Nephron progenitor cell (in vitro differentiated cells): ENCODE results near the gene OR51S1.

Experiments used
- DNase-seq: peaks from one replicate; pipeline ENCODE4 v3.0.0; 2021
- H3K27ac Mint-ChIP-seq: 2 replicates; pipeline ENCODE4 v1.8.0; 2021; ENCODE audit warnings: mild to moderate bottlenecking, moderate library complexity, mixed read lengths
- H3K27me3 Mint-ChIP-seq: 2 replicates; pipeline ENCODE4 v1.8.0; 2021; ENCODE audit warnings: mild to moderate bottlenecking, low read depth, mixed read lengths; ENCODE audit not compliant: poor library complexity
- H3K36me3 Mint-ChIP-seq: 2 replicates; pipeline ENCODE4 v1.8.0; 2021; ENCODE audit warnings: low read depth, mixed read lengths
- H3K4me1 Mint-ChIP-seq: 2 replicates; pipeline ENCODE4 v1.8.0; 2021; ENCODE audit warnings: mixed read lengths
- H3K4me3 Mint-ChIP-seq: 2 replicates; pipeline ENCODE4 v1.8.0; 2021; ENCODE audit warnings: mild to moderate bottlenecking, moderate library complexity, mixed read lengths
- H3K9me3 Mint-ChIP-seq: 2 replicates; pipeline ENCODE4 v1.8.0; 2021; ENCODE audit warnings: mild to moderate bottlenecking, moderate library complexity, mixed read lengths
- TF ChIP-seq, protein P1 (sequence below): fragments of 200-600 bp; sonication (generic); IDR thresholded peaks from 2 replicates; pipeline ENCODE4 v1.5.0; 2021; ENCODE audit warnings: antibody characterized with exemption

OR51S1 gene

DNA sequence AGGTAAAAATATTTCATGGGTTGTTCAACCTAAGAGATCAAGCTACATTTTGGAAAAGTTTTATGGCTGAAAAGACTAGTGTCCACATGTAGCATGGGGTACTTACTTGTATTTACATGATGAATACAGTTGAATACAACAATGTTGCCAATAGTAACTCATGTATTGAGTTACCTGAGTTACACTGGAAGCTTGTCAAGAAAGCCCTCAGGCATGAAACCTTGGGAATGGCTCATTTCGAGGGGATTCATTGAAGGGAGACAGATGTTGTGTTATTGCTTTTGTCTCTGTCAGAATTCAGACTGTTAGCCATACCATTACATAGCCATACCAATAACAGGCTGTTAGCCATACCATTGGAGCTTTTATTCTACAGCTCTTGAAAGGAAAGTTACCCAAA, 18.7 kb downstream of the OR51S1 start:
- Mint-ChIP-seq H3K4me3 (no peak overlapping the region), H3K27me3 (peaks cover 7% of the 10 kb centered on the region), H3K9me3 (no peaks in the 10 kb centered on the region), H3K27ac (no peak overlapping the region), H3K36me3 (no peaks in the 10 kb centered on the region), H3K4me1 (peaks cover 11% of the 10 kb centered on the region)
- no peak for DNase-seq
- TF ChIP-seq, protein P1, sequence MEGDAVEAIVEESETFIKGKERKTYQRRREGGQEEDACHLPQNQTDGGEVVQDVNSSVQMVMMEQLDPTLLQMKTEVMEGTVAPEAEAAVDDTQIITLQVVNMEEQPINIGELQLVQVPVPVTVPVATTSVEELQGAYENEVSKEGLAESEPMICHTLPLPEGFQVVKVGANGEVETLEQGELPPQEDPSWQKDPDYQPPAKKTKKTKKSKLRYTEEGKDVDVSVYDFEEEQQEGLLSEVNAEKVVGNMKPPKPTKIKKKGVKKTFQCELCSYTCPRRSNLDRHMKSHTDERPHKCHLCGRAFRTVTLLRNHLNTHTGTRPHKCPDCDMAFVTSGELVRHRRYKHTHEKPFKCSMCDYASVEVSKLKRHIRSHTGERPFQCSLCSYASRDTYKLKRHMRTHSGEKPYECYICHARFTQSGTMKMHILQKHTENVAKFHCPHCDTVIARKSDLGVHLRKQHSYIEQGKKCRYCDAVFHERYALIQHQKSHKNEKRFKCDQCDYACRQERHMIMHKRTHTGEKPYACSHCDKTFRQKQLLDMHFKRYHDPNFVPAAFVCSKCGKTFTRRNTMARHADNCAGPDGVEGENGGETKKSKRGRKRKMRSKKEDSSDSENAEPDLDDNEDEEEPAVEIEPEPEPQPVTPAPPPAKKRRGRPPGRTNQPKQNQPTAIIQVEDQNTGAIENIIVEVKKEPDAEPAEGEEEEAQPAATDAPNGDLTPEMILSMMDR: no peak

DNA sequence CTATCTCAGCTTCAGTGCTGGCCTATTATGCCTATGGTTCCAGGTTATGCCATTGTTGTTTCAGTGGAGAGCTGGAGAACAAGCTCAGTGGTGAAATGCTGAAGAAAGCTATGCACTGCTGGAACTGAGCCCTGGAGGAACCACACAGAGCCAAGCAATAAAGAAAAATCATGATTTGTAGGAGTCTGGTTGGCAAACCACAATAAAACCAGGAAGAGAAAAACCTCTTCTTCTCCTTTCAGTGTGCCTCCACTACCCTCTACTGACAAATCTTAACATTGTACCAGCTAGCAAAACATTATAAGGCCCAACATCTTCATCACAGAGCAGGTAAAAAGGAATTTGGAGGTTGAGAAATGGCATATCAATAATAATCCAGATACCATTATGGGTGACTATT, 22.6 kb downstream of the OR51S1 start:
- no peak overlapping the region for H3K4me3 Mint-ChIP-seq
- H3K27me3 Mint-ChIP-seq: peaks cover 12% of the 10 kb centered on the region
- TF ChIP-seq, protein P1: peak; percentile 29
- no peak for DNase-seq
- H3K9me3 Mint-ChIP-seq: no peaks in the 10 kb centered on the region
- no peak overlapping the region for H3K27ac Mint-ChIP-seq
- H3K4me1 Mint-ChIP-seq: peaks cover 5% of the 10 kb centered on the region
- no peaks in the 10 kb centered on the region for H3K36me3 Mint-ChIP-seq

DNA sequence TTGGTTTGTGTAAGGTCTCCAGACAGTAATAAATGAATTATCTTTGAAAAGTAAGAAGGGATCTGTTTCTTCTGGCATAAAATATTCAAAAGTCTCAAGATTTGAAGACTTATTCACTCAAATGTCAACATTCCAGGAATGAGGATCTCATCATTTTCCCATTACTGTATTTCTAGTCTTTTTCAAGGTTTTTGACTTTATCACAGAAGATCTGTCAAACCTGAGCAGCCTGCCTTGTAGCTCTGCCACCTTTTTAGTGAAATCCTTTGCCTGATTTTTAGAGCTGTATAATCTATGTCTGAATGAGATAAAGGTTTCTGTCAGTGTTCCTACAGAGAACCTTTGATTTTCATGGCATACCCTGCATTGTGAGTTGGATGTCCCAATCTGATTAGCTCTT, 23.9 kb downstream of the OR51S1 start:
- H3K4me1 Mint-ChIP-seq: no peaks in the 10 kb centered on the region
- peaks cover 16% of the 10 kb centered on the region for H3K27me3 Mint-ChIP-seq
- H3K9me3 Mint-ChIP-seq: no peaks in the 10 kb centered on the region
- no peak overlapping the region for H3K27ac Mint-ChIP-seq
- no peak for DNase-seq
- TF ChIP-seq, protein P1: no peak
- no peak overlapping the region for H3K4me3 Mint-ChIP-seq
- H3K36me3 Mint-ChIP-seq: no peaks in the 10 kb centered on the region

DNA sequence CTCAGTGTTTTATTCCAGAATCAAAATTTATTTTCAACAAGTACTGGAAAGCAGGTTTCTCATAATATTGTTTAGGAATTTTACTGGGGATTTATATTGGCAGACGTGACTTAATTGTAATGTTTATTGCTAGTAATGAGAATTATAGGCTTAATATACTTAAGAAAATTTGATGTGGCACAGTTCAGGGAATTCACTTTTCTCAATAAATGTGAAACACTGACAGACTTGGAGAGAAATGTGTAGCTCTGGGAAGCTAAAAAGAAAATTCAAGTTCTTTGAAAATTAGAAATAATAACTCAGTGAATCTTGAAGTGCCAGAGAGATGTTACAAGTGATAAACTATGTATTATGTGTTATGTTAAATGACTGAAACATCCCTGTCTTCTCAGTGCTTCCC, 28.0 kb downstream of the OR51S1 start, which contains the start of gene OR51F2:
TSS of gene OR51F2 (plus strand) at position 301 of the 400 bp plus-strand sequence. CDS start 101 bp downstream, outside the sequence.
- H3K27ac Mint-ChIP-seq: peak within 1 kb of the TSS; percentile 15
- H3K9me3 Mint-ChIP-seq: no peaks in the 10 kb centered on the region
- H3K4me3 Mint-ChIP-seq: no peak within 1 kb of the TSS
- DNase-seq: no peak
- TF ChIP-seq, protein P1: no peak
- H3K4me1 Mint-ChIP-seq: no peaks in the 10 kb centered on the region
- peaks cover 12% of the 10 kb centered on the region for H3K27me3 Mint-ChIP-seq
- H3K36me3 Mint-ChIP-seq: no peaks in the 10 kb centered on the region

DNA sequence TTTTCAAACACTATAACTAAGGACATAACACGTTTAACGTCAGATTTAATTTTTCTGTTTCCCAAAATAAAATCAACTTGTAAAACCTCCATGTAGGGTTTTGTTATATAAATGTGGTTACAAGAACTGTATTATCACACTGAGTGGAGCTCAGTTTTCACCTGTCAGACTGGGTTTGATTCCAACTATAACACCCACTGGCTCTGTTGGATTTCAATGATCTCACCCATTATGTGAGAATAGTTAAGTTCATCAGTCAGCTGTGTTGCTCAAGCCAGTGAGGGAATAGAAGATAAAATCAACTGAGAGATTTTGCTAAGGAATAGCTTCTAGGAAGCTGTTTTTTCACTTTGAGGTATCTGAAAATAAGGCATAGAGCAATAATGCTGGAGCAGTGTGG, 39.8 kb downstream of the OR51S1 start:
- H3K36me3 Mint-ChIP-seq: no peaks in the 10 kb centered on the region
- no peaks in the 10 kb centered on the region for H3K9me3 Mint-ChIP-seq
- H3K27me3 Mint-ChIP-seq: no peaks in the 10 kb centered on the region
- TF ChIP-seq, protein P1: no peak
- no peak for DNase-seq
- no peak overlapping the region for H3K4me3 Mint-ChIP-seq
- no peak overlapping the region for H3K27ac Mint-ChIP-seq
- H3K4me1 Mint-ChIP-seq: peaks cover 11% of the 10 kb centered on the region

DNA sequence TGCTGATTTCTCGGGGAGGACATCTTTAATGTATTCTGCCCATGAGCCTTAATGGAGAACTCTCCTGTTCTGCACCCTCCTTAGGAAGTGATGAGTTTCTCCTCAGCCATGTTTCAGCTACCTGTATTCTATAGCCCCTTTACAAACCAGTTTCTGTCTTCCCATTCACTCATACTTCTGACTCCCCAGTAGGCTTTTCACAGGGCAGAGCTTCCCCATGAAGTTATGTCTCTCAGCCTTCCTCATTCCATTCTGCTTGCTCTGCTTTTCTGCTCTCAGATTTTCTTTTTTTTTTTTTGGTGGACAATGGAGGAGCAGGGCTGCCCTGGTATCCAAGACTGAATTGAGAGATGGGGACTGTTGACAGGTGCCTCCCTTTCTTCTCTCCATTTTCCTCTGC, 40.5 kb downstream of the OR51S1 start:
- H3K27me3 Mint-ChIP-seq: peaks cover 3% of the 10 kb centered on the region
- no peak overlapping the region for H3K27ac Mint-ChIP-seq
- TF ChIP-seq, protein P1: no peak
- no peaks in the 10 kb centered on the region for H3K36me3 Mint-ChIP-seq
- DNase-seq: no peak
- no peak overlapping the region for H3K4me3 Mint-ChIP-seq
- peaks cover 11% of the 10 kb centered on the region for H3K4me1 Mint-ChIP-seq
- no peaks in the 10 kb centered on the region for H3K9me3 Mint-ChIP-seq
